CD4-positive, alpha-beta T cell treated with Interleukin-1 beta for 1 hour (primary cell): ENCODE results near the gene ACAP3.
A peak's percentile ranks its signal among the peaks of the same experiment; 100 is the strongest.
"Not testable (repeated sequence)": the region's sequence is repeated elsewhere in the genome, so short reads cannot be mapped to it uniquely, and the experiment has no call there.

Source experiments
- DNase-seq, 2 donors: peaks; one replicate each; pipeline ENCODE4 v3.0.0-alpha.2; 2020 to 2022

The ACAP3 gene

DNA sequence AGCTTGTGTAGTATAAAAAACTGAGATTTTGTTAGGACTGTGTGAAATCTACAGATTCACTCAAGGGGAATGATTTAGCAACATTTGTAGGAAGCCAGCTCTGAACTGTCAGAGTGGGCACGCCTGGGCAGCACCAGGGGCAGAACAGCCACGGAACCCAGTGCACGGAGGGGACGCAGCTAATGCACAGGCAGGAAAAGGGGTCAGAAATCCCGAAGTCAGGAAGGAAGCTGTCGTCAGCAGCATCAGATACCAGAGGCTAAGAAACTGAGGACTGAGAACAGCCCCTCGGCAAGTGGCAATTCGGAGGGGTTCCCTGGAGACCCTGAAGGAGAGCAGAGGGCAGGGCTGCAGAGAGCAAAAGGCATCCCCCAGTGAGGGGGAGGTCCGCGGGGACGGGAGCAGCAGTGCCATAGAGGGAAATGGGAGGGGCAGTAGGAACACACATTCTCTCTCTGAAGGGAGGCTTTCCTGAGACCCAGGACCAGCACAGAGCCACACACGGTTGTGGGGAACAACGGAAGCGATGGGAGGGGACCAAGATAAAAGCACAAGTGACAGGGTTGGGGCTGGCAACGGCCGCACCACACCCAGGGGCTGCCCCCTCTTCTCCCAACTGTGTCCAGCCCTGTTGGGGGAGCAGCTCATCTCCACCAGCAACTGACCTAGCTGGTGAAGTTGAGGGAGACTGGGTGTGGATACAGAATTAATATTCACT is 46.7 kb downstream of the ACAP3 start:
- DNase-seq = no peak

DNA sequence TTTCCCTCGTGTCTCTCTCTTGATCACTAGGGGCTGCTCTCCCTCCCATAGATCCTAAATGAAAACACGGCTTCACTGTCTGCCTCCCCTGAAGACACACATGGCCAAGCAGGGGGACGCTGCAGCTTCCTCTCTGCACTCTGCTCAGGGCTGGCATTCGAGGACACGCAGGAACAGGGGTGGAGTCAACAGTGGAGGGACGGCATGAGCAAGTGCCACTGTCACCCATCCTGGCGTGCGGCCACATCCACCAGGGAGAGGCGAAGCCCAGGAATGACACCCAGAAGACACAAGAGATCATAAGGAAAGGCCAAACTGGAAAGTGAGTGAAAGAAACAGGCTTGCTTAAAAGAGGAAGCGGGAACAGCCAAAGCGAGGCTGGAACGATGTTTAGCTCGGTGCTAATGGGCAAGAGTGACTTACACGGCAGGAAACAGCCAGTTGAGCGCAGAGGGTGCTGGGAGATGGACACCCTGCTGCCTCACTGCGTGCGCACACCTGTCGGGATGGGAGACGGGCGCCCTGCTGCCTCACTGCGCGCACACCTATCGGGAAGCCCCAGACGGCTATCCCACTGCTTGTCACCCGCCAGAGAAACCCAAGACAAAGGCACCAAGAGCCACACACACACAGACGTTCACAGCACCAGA is 47.7 kb downstream of the ACAP3 start:
- DNase-seq = no peak

DNA sequence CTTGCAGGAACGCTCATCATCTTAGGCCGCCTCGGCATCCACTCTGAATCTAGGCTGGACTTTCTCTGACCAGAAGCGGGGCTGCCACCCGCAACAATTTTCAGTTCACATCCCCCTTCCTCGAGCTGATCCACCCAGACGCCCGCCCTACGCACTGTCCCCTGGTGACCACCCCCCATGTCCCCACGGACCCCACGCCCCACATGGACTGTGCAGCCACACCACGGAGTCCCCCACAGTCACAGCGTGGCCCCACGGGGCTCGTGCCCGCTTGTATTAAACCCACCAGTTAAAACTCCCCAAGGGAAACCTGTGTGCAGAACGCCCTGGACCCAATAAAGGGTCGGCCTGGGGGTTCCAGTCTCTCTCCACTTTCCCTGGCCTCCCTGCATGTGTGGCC is 48.2 kb downstream of the ACAP3 start:
- DNase-seq = no peak

DNA sequence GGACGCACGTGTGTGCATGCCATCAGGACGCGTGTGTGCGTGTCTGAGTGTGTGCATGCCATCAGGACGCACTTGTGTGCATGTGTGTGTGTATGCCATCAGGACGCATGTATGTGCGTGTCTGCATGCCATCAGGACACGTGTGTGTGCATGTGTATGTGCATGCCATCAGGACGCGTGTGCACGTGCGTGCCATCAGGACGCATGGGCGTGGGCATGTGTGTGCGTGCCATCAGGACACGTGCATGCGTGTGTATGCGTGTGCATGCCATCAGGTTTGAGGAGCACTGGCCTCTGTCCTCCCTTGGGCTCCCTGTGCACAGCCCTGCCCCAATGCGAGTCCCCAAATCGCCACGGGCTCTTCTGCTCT is 48.6 kb downstream of the ACAP3 start:
- no peak for DNase-seq

DNA sequence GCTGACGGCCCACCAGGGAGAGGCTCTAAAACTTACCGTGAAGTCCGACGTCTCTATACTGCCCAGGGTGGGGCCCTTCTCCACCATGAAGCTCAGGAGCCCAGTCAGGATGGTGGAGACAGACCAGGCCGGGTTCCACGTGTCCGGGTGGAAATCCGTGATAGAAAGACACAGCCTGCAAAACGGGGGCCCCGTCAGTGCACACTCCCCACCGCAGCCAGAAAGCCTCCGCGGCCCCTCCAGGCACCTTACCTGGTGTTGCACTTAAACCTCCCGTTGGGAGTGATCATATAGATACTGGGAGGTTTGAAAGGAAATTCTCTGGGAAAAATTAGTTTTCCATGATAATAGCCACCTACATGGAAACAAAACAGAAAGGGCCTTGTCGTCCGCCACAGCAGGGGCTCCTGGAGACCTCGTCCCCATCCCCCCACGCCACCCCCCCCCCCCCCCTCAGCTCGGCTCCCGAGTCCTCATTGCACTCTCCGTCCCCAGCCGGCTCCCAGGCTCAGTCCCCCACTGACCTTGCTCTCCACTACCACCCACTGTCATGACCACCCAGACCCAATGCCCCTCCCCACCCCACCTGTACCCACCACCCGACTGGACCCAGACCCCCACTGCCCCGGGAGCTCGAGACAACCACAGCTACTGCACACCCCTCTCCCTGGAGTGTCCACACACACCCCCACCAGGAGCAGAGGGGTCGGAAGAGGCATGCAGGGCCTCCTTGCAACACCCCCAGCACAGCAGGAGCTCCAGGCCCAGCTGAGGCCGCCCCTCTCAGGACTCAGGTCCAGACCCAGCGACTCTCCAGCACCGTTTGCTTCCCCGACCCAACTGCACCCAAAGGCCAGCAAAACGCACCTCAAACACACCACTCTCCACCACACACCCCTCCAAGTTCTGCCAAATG is 50.5 kb downstream of the ACAP3 start:
- DNase-seq = no peak

DNA sequence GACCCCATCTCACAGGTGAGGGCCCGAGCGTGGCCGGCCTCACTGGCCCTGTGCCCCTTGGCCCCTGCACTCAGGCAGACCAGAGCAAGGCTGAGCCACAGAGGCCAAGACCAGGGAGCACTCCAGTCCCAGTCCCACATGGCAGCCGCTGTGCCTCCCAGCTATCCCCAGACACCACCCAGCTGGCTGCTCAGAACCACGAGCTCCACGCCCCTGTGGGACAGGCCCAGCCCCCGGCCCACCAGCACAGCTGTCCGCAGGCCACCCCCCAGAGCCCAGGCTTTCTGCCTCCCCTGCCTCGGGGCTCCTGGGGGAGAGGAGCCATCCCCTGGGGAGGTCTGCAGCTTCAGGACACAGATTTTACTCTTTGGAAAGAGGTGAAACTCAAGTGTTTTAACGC is 52.1 kb downstream of the ACAP3 start:
- DNase-seq = no peak

DNA sequence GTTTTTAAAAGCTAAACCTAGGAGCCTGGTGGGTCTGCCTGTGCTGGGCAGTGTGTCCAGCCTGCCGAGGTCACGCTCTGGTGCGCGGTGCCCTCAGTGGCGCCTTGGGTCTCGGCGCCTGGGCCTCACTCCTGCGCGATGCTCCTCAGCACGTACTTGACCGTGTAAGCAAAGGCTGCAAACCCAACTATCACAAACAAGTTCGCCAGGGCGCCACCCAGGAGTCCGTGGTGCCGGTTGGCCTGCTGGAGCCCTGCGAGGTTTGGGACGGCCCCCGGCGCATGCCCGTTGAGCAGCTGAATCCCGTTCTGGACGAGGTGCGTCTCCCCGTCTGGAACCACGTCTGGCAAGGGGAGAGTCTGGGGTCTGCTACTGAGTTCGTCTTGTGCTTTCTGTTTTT is 52.7 kb downstream of the ACAP3 start:
- no peak for DNase-seq

DNA sequence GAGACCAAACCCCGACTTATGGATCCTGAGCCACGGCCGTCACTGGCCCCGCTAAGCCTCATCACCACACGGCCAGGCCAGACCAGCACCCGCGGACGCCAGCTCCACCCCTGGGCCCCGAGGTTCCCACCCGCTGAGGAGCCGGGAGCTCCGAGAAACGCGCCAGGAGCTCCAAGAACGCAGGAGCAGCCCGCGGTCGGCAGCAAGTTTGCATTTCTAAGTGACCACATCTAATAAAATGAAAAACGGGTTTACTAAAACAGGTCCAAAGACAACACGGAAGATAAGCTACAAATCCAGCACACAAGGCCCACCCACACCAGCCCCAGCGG is 53.1 kb downstream of the ACAP3 start:
- no peak for DNase-seq

DNA sequence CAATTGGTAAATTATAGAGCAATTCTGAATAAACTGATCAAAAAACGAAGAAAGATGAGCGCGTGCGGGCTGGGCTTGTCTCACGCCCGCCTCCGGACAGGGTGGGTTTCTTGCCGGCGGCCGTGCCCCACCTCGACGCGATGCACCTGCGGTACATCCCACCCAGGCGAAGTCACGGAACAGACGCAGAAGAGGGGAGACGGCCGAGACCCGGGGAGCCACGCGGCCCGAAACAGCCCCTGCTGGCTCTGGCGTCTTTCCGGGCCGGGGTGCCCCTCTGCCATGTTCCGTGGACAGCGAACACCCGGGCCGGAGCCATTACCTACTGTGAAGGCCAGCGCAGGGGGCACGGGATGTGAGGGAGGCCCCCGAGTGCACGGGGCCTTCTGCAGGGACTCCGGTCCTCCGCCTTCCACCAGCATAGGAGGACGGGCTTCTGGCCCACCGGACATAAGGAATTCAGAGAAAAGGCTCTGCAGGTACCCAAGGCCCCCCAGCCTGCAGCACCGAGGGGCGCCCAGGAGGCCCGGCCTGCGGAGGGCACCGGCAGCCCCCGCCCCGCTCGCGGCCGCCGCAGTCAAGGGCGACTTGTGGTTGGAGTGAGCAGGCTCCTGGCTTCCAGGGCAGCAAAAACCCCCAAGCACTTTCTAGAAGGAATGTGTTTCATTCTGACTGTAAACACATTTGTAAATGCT is 53.6 kb downstream of the ACAP3 start:
- no peak for DNase-seq

DNA sequence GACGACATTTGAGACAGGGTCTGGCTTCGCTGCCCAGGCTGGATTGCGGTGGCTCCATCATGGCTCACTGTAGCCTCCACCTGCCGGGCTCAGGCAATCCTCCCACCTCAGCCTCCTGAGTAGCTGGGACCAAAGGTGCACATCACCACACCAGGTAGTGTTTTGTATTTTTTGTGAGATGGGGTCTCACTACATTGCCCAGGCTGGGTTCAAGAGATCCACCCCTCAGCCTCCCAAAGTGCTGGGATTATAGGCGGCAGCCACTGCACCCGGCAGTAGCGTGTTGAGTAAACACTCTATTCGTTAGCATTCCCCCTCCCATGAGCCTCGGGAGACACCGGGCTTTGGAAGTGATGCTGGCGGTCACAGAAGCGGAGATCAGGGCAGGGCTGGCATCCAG is 54.4 kb downstream of the ACAP3 start:
- no peak for DNase-seq

DNA sequence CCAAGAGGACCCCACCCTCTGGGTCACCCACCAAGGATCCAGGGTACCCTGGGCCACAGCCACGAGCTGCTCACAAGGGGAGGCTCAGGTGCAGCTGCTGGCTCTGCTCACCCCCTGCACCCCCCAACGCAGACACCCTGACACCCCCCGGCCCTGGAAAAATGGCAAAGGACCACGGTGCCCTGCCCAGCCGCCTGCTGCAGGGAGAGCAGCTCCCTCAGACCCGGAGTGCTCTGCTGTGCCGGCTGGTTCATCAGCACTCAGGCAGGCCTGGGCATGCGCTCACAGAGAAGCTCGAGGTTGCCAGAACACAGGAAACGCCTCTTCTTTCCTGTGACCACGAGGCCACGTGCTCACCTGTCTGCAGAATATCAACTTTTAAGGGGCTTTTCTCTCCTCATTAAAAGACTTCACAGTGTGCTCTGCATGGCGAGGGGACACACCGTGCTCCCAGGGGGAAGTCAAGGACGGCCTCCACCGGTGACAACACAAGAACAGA is 56.9 kb downstream of the ACAP3 start:
- DNase-seq = peak in 1 of 2 donors; percentile 65

DNA sequence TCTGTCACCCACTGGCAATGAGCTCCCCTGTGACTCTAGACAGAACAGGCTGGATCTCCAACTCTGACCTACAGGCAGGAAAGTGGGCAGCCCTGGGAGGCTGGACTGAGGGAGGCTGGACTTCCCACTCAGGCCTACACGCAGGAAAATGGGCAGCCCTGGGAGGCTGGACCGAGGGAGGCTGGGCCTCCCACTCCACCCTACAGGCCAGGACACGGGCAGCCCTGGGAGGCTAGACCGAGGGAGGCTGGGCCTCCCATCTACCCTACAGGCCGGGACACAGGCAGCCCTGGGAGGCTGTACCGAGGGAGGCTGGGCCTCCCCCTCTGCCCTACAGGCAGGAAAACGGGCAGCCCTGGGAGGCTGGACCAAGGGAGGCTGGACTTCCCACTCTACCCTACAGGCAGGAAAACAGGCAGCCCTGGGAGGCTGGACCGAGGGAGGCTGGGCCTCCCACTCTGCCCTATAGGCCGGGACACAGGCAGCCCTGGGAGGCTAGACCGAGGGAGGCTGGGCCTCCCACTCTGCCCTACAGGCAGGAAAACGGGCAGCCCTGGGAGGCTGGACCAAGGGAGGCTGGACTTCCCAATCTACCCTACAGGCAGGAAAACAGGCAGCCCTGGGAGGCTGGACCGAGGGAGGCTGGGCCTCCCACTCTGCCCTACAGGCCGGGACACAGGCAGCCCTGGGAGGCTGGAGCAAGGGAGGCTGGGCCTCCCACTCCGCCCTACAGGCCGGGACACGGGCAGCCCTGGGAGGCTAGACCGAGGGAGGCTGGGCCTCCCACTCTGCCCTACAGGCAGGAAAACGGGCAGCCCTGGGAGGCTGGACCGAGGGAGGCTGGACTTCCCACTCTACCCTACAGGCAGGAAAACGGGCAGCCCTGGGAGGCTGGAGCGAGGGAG is 59.5 kb downstream of the ACAP3 start:
- DNase-seq = not testable (repeated sequence)

DNA sequence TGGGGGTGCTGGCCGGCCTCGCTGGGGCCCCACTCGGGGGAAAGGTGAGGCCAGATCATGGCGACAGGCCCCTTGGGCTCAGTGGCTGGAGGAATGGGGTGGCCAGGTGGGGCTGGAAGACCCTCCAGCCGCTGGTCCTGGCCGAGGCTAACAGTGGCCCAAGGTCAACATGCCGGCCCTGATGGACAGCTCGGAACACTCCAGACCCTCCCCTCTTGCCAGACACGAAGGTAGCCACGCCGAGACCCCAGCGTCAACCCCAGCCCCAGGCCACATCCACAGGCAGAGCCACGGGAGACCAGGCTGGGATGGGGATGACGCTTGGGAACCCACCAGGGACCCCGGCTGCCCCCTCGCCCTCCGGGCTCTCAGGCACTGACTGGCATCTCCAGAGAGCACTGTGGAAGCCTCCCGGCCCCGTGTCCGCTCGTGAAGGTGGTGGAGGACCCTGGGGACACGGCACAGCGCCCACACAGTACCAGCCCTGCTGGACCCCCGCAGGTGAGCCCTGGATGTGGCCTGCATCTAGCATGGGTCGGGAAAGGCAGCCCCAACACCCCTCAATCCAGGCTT is 60.3 kb downstream of the ACAP3 start:
- no peak for DNase-seq

DNA sequence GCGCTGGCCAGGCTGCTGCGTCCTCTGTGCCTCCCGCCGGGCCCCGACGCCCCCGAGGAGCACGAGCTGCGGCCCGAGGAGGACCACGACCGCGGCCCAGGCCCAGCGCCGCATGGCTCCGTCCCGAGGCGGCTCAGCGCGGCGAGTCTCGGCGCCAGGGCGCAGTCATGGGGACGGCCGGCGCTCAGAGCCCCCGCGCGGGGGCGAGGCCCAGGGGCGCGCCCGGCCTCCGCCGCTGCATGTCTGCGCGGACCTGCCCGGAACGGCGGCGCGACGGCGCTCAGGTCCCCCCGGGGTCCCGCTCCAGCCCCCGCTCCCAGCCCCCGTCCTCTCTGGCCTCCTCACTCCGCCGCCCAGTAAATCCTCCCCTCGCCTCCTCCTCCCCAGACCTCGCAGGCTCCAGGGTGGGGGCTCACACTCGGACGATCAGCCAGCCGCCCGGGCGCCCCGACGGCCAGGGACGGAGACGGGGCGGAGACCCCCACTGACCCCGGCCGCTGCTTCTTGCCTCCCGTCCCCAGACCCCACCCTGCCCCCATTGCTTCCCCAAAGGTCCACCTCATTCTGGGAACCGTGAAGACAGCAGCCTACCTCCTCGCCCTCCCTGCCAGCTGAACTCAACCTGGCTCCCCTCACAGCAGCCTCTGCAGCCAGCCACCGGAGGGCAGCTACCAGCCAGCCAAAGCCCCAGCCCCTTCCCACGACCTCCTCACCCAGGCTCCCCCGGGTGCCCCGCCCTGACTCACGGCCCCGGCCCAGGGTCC is 61.0 kb downstream of the ACAP3 start, which contains the start of gene C1QTNF12:
C1QTNF12 (minus strand) TSS at position 146 of the 764 bp plus-strand sequence; CDS start at position 114, 32 bp downstream.
- DNase-seq = no peak

DNA sequence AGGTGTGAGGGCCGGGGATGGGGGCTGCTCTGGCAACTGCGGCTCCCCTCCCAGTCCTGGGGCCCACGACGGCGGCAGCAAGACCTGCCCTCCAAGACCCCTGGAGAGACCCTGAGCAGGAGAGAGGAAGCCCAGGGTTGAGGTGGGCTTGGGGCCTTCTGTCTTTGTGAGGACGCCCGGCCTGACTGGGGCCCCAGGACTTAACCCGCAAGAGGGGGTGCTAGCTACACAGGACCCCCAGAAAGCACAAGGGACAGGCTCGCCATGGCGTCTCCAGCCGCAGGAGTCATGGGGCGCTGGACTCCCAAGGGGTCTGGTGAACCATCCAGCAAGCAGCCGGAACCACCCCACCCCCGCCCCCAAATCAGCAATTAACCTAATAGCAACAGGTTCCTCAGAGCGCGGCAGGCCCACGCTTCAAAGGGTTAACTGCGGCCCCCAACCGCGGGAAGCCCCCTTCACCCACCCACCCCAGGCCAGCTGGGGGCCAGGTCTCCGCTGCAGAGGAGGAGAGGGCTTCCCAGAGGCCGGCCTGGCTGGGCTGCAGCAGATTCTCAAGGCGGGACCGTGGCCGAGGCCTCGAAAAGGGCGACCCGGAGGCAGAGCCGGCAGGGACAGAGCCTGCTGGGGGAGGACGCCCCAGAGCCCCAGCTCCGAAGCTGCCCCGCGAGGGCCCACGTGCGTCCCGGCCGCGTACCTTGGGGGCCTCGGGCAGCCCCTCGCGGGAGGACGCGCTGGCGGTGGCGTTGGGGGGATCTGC is 61.7 kb downstream of the ACAP3 start:
- no peak for DNase-seq

DNA sequence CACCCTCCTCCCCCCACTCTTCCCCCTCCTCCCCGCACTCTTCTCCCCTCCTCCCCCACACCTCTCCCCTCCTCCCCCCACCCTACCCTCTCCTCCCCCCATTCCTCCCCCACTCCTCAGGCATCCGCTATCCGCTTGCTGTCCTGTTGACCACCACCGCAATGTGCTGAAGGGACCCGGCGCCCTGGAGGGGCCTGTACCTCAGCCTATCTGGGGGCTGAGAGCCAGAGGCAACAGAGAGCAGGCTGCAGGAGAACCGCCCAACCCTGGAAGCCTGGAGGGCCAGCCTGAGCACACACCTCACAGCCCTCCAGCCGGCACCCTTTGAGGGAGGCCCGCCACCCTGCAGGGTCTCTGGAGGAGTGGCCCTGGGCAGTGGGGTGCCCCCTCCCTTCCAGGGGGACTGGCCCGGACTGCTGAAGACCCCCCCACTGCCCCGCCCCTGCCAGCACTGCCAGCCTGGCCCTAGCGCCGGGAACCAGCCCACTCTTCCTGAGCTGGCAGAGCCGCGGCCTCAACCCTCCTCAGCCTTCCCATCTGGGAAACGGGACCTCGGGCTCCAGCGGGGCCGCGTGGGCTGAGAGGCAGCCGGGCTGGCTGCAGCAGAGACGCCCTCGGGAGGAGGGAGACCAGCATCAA is 62.4 kb downstream of the ACAP3 start:
- DNase-seq = no peak

DNA sequence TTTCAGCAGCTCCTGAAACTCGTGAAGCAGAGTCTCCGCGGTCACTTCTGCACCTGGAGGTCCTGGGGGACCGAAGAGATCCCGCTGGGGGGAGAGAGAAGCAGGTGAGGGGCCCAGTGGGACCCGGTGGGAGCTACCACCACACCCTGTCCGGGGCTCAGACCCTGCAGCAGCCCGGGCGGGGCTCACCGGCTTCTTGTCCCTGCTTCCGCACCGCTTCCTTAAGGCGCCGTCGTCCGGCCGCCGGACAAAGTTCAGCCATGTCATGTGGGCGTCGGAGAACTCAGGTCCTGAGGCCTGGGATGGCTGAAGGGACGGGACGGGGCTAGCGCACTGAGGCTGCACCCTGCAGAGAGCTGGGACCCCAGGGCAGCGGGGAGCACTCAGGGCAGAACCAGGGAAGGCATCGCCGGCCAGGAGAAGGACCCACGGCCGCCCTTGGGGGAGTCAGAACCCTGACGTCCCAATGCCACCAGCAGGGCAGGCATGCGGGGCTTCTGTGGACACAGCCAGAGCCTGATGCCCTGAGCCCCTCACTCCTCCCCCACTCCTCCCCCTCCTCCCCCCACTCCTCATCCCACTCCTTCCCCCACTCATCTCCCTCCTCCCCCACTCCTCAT is 63.4 kb downstream of the ACAP3 start:
- no peak for DNase-seq

DNA sequence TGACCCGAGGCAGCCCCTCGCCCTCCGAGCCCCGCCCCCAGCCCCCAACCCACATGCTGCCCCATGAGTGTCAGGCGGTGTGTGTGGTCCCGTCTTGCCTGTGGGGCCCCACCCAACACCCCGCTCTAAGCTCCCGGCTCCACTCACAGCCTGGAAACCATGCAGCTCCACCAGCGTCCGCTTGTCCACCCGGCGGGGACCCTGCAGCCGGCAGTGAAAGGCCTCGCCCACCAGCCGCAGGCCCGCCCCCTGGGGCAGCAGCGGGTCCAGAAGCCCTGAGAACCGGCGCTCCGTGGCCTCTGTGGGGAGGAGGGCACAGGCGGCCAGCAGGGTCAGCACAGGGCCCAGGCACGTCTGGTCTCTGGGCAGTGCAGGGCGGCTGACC is 63.9 kb downstream of the ACAP3 start:
- DNase-seq = no peak

DNA sequence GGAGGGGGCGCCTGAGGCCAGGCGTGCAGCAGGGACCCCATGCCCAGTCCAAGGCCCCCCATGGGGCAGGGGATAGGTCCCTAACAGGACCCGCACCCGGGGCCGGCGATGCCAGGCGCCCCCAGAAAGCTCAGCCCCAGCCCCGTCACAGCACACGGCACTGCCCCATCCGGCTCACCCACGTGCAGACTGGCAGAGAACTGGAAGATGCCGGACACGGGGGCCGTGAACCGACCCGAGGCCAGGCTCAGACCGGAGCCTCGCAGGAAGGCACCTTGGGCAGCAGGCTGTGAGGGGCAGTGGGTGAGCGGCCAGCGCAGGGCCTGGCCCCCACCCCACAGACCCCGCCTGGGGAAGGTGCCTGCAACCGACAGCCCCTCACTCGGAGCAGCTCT is 64.5 kb downstream of the ACAP3 start:
- no peak for DNase-seq
